IMR-90 (cell line): ENCODE data around the gene ABHD6. TPM values are rescaled to one million over a fixed set of nuclear protein-coding genes. Genes with fewer than 3 reads are reported as not detected.

Source experiments
- ATAC-seq: fragments of 200-7000 bp; cut with Tn5 transposase; 2 replicates; pipeline ENCODE4 v1.9.1; 2020; ENCODE audit warnings: low read depth, mild to moderate bottlenecking, moderate library complexity
- BruUV-seq: library from RNA; stranded (reverse); fragments of 400-500 nt; replicated peaks from 2 replicates; lab custom pipeline; 2021; lab: Mats Ljungman, UMichigan
- CTCF ChIA-PET: fragments of 300-600 bp; formaldehyde crosslinking; extraction: SDS; loops from one replicate; lab custom pipeline; 2021; ENCODE audit warnings: antibody characterized with exemption; lab: Yijun Ruan, JAX
- POLR2A ChIA-PET: fragments of 300-600 bp; sonication (Branson Sonifier 250); formaldehyde crosslinking; loops from one replicate; lab custom pipeline; 2022; ENCODE audit warnings: antibody characterized with exemption; ENCODE audit not compliant: unreplicated experiment; lab: Charles Lee
- DNase-seq: peaks from one replicate; pipeline ENCODE4 v3.0.0; 2013
- H2AFZ ChIP-seq: replicated peaks from 2 replicates; pipeline ENCODE3; 2013; ENCODE audit warnings: low read length, mild to moderate bottlenecking; ENCODE audit not compliant: poor library complexity
- H2AK5ac ChIP-seq: 2 replicates; pipeline ENCODE4 v1.6.1; 2013; ENCODE audit warnings: low read depth, low read length, inconsistent platforms
- H2AK9ac ChIP-seq: replicated peaks from 2 replicates; pipeline ENCODE3; 2013; ENCODE audit warnings: mild to moderate bottlenecking, low read depth, low read length, moderate library complexity; ENCODE audit not compliant: poor library complexity
- H2BK120ac ChIP-seq: 2 replicates; pipeline ENCODE4 v1.6.1; 2013; ENCODE audit warnings: low read depth, low read length, inconsistent platforms
- H2BK15ac ChIP-seq: 3 replicates; pipeline ENCODE4 v1.6.1; 2013; ENCODE audit warnings: low read depth, low read length, inconsistent platforms
- H2BK20ac ChIP-seq: 2 replicates; pipeline ENCODE4 v1.6.1; 2013; ENCODE audit warnings: low read depth, mild to moderate bottlenecking, inconsistent platforms, low read length, moderate library complexity
- H2BK5ac ChIP-seq: 2 replicates; pipeline ENCODE4 v1.6.1; 2013; ENCODE audit warnings: mild to moderate bottlenecking, low read depth, low read length, inconsistent platforms; ENCODE audit not compliant: poor library complexity, severe bottlenecking
- H3K14ac ChIP-seq: replicated peaks from 2 replicates; pipeline ENCODE4 v1.6.1; 2013; ENCODE audit warnings: low read depth, low read length, inconsistent platforms
- H3K18ac ChIP-seq: 2 replicates; pipeline ENCODE4 v1.6.1; 2013; ENCODE audit warnings: low read depth, low read length, control low read depth
- H3K23ac ChIP-seq: 2 replicates; pipeline ENCODE4 v1.6.1; 2013; ENCODE audit warnings: low read depth, low read length, inconsistent platforms
- H3K27ac ChIP-seq: 2 replicates; pipeline ENCODE4 v1.5.1; 2013; ENCODE audit warnings: mild to moderate bottlenecking, control low read depth, low read length; ENCODE audit not compliant: insufficient read depth
- H3K27me3 ChIP-seq: 2 replicates; pipeline ENCODE4 v1.6.1; 2013; ENCODE audit warnings: low read length; ENCODE audit not compliant: control insufficient read depth, insufficient read depth
- H3K36me3 ChIP-seq: 2 replicates; pipeline ENCODE4 v1.6.1; 2013; ENCODE audit warnings: low read length, mixed read lengths; ENCODE audit not compliant: control insufficient read depth, insufficient read depth
- H3K4ac ChIP-seq: 2 replicates; pipeline ENCODE4 v1.6.1; 2013; ENCODE audit warnings: low read depth, low read length, inconsistent platforms
- H3K4me1 ChIP-seq: 2 replicates; pipeline ENCODE4 v1.6.1; 2013; ENCODE audit warnings: low read length, mixed read lengths; ENCODE audit not compliant: control insufficient read depth, insufficient read depth
- H3K4me2 ChIP-seq: 2 replicates; pipeline ENCODE4 v1.6.1; 2013; ENCODE audit warnings: low read depth, mild to moderate bottlenecking, control low read depth, low read length, moderate library complexity
- H3K4me3 ChIP-seq: 2 replicates; pipeline ENCODE4 v1.5.1; 2013; ENCODE audit warnings: low read depth, mild to moderate bottlenecking, control low read depth, low read length, moderate library complexity; ENCODE audit not compliant: insufficient read depth
- H3K56ac ChIP-seq: 2 replicates; pipeline ENCODE4 v1.6.1; 2013; ENCODE audit warnings: low read length, inconsistent platforms; ENCODE audit not compliant: insufficient read depth; ENCODE audit errors: extremely low read depth
- H3K79me1 ChIP-seq, 2 experiments: 2 replicates each; pipeline ENCODE4 v1.6.1; 2013; ENCODE audit warnings: low read length in 2 of 2, inconsistent platforms in 1 of 2, low read depth in 1 of 2
- H3K9ac ChIP-seq: 2 replicates; pipeline ENCODE4 v1.6.1; 2013; ENCODE audit warnings: low read depth, low read length, control low read depth
- H3K9me1 ChIP-seq: 2 replicates; pipeline ENCODE4 v1.6.1; 2013; ENCODE audit warnings: low read length, inconsistent platforms; ENCODE audit not compliant: insufficient read depth
- H3K9me3 ChIP-seq: 2 replicates; pipeline ENCODE4 v1.6.1; 2013; ENCODE audit warnings: low read length; ENCODE audit not compliant: control insufficient read depth, insufficient read depth
- H4K20me1 ChIP-seq: 2 replicates; pipeline ENCODE4 v1.6.1; 2013; ENCODE audit warnings: low read length, inconsistent platforms; ENCODE audit not compliant: insufficient read depth
- H4K5ac ChIP-seq: 2 replicates; pipeline ENCODE4 v1.6.1; 2013; ENCODE audit warnings: mild to moderate bottlenecking, low read depth, low read length, control low read depth
- H4K8ac ChIP-seq, 2 experiments: 2 replicates each; pipeline ENCODE4 v1.6.1; 2013; ENCODE audit warnings: low read depth in 2 of 2, low read length in 2 of 2, control low read depth in 1 of 2, inconsistent platforms in 1 of 2
- H4K91ac ChIP-seq: 2 replicates; pipeline ENCODE4 v1.6.1; 2013; ENCODE audit warnings: low read depth, low read length, inconsistent platforms; ENCODE audit not compliant: insufficient read depth
- FOS ChIP-seq: fragments of 150-350 bp; IDR thresholded peaks from 2 replicates; pipeline ENCODE4 v1.6.1; 2016; ENCODE audit warnings: low read depth, low read length
- RAD21 ChIP-seq: IDR thresholded peaks from 2 replicates; pipeline ENCODE4 v1.6.1; 2012; ENCODE audit warnings: low read length, improper control_type of control experiment
- WGBS, 2 experiments: methylation state at CpG; one replicate each; pipeline versions ENCODE4 v1.1.5 to v1.1.7; 2013; ENCODE audit warnings: missing lambda C conversion rate in 2 of 2; ENCODE audit not compliant: insufficient read length in 1 of 2; ENCODE audit errors: extremely low coverage in 2 of 2; 5-methylcytosine and 5-hydroxymethylcytosine counted together
- dilution Hi-C: fragments of 300-500 bp; cut with HindIII; formaldehyde crosslinking; loops from one replicate; pipeline ENCODE4 v1.14.3; 2018; ENCODE audit warnings: low sequenced_read_pairs; ENCODE audit not compliant: unreplicated experiment
- in situ Hi-C: fragments of 300-500 bp; cut with MboI; formaldehyde crosslinking; loops from 3 replicates; pipeline ENCODE4 v1.14.3; 2019; ENCODE audit warnings: low sequenced_read_pairs, inconsistent platforms, mixed read lengths
- intact Hi-C: fragments of 100-400 bp; cut with micrococcal nuclease; formaldehyde crosslinking; loops from 2 replicates; pipeline ENCODE4 v1.10.0; 2022
- polyA plus RNA-seq, 3 experiments: library from polyadenylated mRNA; depleted of rRNA; stranded (reverse); fragments of >200 nt; gene quantifications; 2 replicates each; pipeline ENCODE4 v1.2.3, GENCODE V29; 2012; ENCODE audit warnings: low replicate concordance in 1 of 3
- total RNA-seq: library from RNA; depleted of rRNA; stranded (reverse); fragments of >200 nt; gene quantifications from 2 replicates; pipeline ENCODE4 v1.2.3, GENCODE V29; 2012

Gene ABHD6
- total and polyA plus RNA-seq, 2 of the 4 experiments (the other 2 are of a cell fraction), result 5.0 to 5.6 TPM

GRCh38 chr3:58234516-58234931, 3.1 kb upstream of the ABHD6 start:
- WGBS, 2 experiments, result no CpG with 5 or more reads among the region's 4 CpGs
- POLR2A ChIA-PET, result interaction anchor here (0.6 kb wide), 1 partner anchor 21 kb away, joined by 25 read pairs; no protein-coding TSS in a partner anchor
- Histone ChIP-seq H2BK5ac (no peak overlapping the region), H3K79me1 (peaks cover 7 to 14% of the 10 kb centered on the region in 2 experiments), H3K9ac (no peak overlapping the region), H4K5ac (no peak overlapping the region), H2BK15ac (no peak overlapping the region), H2AFZ (no peak overlapping the region), H3K27ac (no peak overlapping the region), H3K4me2 (no peak overlapping the region), H3K14ac (no peak overlapping the region), H4K91ac (no peak overlapping the region), H2BK120ac (no peak overlapping the region), H3K9me3 (no peaks in the 10 kb centered on the region), H2AK9ac (no peak overlapping the region), H3K4ac (no peak overlapping the region), H3K4me1 (peaks cover 5% of the 10 kb centered on the region; the same call in 1 of the 2 replicates), H3K9me1 (no peaks in the 10 kb centered on the region), H3K4me3 (no peak overlapping the region), H2AK5ac (no peak overlapping the region), H3K36me3 (no peaks in the 10 kb centered on the region), H4K20me1 (no peaks in the 10 kb centered on the region), H3K56ac (no peak overlapping the region), H3K27me3 (peaks cover 10% of the 10 kb centered on the region), H3K23ac (no peak overlapping the region), H3K18ac (no peak overlapping the region), H2BK20ac (no peak overlapping the region), H4K8ac (no peak overlapping the region)
- TF ChIP-seq RAD21, result no peak
- peak; percentile 34; the same call in 1 of the 2 replicates for TF ChIP-seq FOS
- dilution Hi-C loops, result no loop called here
- no TSS peak for BruUV-seq
- CTCF ChIA-PET, result interaction anchor here (0.7 to 0.9 kb wide), 2 partner anchors 17 to 65 kb away, joined by 3 to 5 read pairs; no protein-coding TSS in a partner anchor
- in situ Hi-C loops, result no loop called here
- ATAC-seq, result no peak
- DNase-seq, result peak; percentile 67
- intact Hi-C loops, result no loop called here
